Heart left ventricle (tissue), 13 donors: Measurements from ENCODE around the gene NCAPH2.

Experiments used
- POLR2A ChIP-seq, 2 donors: fragments of 450-650 bp; IDR thresholded peaks; one replicate each; pipeline ENCODE4 v1.6.1; 2017; ENCODE audit warnings: antibody characterized with exemption in 2 of 2, mild to moderate bottlenecking in 2 of 2, moderate library complexity in 2 of 2
- TF ChIP-seq, protein P1 (sequence below), 12 donors: fragments of 200-600 bp; sonication (generic) in 4 of 12; IDR thresholded peaks; one replicate each; pipeline versions ENCODE4 v1.5.0 to v1.8.0; 2018 to 2022; ENCODE audit warnings: antibody characterized with exemption in 12 of 12, mild to moderate bottlenecking in 5 of 12
- donor health status: ischemic (EF 13 %, LVEDD 7.1; RV severe dilation, severe dysfunction).
- donor health status: DM: no; HTN: yes; CAD: no.
- donor health status: DM: no; HTN: no; CAD: no.
- donor health status: ischemic (EF 25% LVEDD 6.9; RV normal size, moderate dysfunction).
- donor health status: ischemic (EF 25% LVEDD 5.7; RV mildly dilated, moderate dysfunction).
- donor health status: ischemic (EF 35%, LVEDD 5.7; RV mildly dilated, moderate dysfunction).
- donor health status: nonischemic (EF 11% LVEDD 7.7; RV severe dilation, severe dysfunction).
- donor health status: DM: yes; HTN: yes; CAD: no.
- donor health status: PGD.
- donor health status: ischemic (EF 29% LVEDD 5.4; RV normal size, mild dysfunction).
- donor health status: nonischemic (EF 23%, LVEDD 6.1; RV moderate dilation, normal function).

DNA sequence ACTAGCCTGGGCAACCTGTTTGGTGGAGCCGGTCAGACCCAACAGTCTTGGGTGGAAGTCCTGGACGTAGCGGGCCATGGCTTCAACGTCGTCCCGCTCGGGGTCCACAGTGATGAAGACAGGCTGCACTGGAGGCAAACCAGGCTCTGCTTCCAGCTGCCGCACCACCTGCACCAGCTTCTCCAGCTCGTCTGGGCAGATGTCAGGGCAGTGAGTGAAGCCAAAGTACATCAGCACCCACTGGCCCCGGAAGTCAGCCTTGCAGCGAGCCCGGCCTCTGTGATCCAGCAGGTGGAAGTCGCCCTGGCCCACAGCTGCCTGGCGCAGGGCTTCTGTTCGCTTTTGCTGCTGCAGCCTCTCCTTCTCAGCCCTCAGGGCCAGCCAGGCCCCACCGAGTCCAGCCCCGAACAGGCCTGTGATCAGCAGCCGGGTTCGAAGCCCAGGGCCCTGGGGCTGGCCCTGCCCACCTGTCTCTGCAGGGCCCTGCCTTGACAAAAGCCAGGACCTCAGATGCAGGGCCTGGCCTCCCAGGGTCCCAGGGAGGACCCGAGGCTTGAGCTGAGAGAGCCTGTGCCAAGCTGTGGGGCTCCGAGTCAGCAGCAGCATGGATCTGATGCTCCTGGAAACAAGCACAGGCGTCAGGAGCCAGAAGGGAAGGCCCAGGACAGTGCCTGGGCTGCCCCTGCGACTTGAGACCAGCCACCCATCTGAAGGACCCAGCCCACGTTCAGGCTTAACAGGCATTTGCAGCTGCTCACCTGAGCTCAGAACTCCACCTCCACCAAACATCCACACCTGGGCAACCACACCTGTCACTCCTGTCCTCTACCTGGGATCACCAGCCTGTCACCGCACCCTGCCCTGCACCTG is 16.0 kb downstream of the NCAPH2 start:
- TF ChIP-seq, protein P1, sequence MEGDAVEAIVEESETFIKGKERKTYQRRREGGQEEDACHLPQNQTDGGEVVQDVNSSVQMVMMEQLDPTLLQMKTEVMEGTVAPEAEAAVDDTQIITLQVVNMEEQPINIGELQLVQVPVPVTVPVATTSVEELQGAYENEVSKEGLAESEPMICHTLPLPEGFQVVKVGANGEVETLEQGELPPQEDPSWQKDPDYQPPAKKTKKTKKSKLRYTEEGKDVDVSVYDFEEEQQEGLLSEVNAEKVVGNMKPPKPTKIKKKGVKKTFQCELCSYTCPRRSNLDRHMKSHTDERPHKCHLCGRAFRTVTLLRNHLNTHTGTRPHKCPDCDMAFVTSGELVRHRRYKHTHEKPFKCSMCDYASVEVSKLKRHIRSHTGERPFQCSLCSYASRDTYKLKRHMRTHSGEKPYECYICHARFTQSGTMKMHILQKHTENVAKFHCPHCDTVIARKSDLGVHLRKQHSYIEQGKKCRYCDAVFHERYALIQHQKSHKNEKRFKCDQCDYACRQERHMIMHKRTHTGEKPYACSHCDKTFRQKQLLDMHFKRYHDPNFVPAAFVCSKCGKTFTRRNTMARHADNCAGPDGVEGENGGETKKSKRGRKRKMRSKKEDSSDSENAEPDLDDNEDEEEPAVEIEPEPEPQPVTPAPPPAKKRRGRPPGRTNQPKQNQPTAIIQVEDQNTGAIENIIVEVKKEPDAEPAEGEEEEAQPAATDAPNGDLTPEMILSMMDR (IDR thresholded peaks at IDR 0.05), result no peak
- TF ChIP-seq POLR2A (IDR thresholded peaks at IDR 0.05), result no peak
